Stimulated activated CD8-positive, alpha-beta memory T cell treated with anti-CD3 and anti-CD28 coated beads, Interleukin-15, amount 100 ng/mL, for 4 hours (primary cell): ENCODE results near the gene PGRMC2.

Source experiments
- DNase-seq, 2 donors: peaks; one replicate each; pipeline ENCODE4 v3.0.0-alpha.2; 2020; ENCODE audit warnings: low read depth in 2 of 2

The PGRMC2 gene

GRCh38 chr4:128220286-128221235 is 67.1 kb downstream of the PGRMC2 start:
- DNase-seq, result no peak
